ENCODE data around the gene THOC1.

DNA sequence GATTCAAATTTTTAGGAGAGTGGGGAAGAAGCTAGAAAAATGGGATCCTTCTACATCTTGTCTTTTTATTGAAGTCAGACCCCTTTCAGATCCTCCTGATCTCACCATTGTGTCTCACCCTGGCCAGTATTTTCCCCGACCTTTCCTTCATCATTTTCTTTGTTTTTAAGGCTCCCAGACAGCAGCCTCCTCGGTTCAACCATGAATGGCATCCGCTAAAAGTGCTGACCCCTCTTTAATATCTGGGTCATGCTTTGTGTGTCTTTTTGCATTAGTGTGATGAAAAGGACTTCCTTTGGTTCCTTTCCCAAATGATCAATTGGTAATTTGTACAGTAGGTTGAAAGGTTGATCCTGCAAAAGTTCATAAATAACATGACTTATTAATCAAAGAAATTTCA is 26.7 kb upstream of the THOC1 start:
- no peak for TF ChIP-seq CTCF (IDR thresholded peaks at IDR 0.05)
- no peak for TF ChIP-seq EZH2 (IDR thresholded peaks at IDR 0.05; ENCODE audit: borderline replicate concordance, insufficient read depth, low read depth, low read length, poor library complexity, severe bottlenecking)
